ENCODE results near the gene DAZ4.
"Not testable (repeated sequence)": the region's sequence is repeated elsewhere in the genome, so short reads cannot be mapped to it uniquely, and the experiment has no call there.

DNA sequence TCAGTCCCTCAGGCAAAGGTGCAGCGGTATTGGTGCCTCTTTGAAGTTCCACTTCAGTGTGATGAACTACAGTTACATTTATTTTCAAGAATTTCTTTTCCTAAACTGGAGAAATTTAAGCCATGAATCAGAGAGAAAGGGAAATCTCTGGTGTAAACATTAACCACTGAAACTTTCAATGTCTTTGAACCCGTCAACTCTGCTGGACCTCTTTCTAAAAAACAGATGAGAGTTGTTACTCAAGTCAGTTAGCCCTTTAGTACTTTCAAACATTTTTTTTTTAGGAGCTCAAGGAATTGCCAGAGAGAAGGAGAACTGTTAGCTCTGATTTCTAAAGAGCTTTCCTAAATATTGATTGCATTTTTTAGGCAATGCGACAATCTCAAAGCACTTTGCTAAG lies 11.9 kb upstream of the DAZ4 start:
- TF ChIP-seq, protein P1, sequence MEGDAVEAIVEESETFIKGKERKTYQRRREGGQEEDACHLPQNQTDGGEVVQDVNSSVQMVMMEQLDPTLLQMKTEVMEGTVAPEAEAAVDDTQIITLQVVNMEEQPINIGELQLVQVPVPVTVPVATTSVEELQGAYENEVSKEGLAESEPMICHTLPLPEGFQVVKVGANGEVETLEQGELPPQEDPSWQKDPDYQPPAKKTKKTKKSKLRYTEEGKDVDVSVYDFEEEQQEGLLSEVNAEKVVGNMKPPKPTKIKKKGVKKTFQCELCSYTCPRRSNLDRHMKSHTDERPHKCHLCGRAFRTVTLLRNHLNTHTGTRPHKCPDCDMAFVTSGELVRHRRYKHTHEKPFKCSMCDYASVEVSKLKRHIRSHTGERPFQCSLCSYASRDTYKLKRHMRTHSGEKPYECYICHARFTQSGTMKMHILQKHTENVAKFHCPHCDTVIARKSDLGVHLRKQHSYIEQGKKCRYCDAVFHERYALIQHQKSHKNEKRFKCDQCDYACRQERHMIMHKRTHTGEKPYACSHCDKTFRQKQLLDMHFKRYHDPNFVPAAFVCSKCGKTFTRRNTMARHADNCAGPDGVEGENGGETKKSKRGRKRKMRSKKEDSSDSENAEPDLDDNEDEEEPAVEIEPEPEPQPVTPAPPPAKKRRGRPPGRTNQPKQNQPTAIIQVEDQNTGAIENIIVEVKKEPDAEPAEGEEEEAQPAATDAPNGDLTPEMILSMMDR (IDR thresholded peaks at IDR 0.05) = not testable (repeated sequence)
- TF ChIP-seq POLR2A (IDR thresholded peaks at IDR 0.05) = not testable (repeated sequence)
